Body of pancreas (tissue), 4 donors: ENCODE measurements around the gene GPX3. TPM values are rescaled to one million over a fixed set of nuclear protein-coding genes. Genes with fewer than 3 reads are reported as not detected.
A peak's percentile ranks its signal among the peaks of the same experiment; 100 is the strongest.

Source experiments
- ATAC-seq: fragments of 150-250 bp; one replicate; pipeline ENCODE4 v1.9.1; 2016
- DNase-seq, 4 donors: peaks; one replicate each; pipeline ENCODE4 v3.0.0-alpha.2; 2019
- H3K27ac ChIP-seq, 4 donors: fragments of 200-600 bp; sonication (generic); 1 replicate in 3 of 4; 2 replicates in 1 of 4; pipeline versions ENCODE4 v1.5.1 to v1.6.1; 2016 to 2019; ENCODE audit warnings: mild to moderate bottlenecking in 1 of 4, mixed read lengths in 1 of 4, moderate library complexity in 1 of 4
- H3K27me3 ChIP-seq, 2 donors: fragments of 200-600 bp; sonication (generic); one replicate each; pipeline ENCODE4 v1.6.0; 2016; ENCODE audit warnings: mild to moderate bottlenecking in 1 of 2
- H3K36me3 ChIP-seq, 2 donors: fragments of 200-600 bp; sonication (generic); replicated peaks in 1 of 2; 2 replicates each; pipeline ENCODE4 v1.5.1; 2016; ENCODE audit warnings: low read depth in 2 of 2; ENCODE audit not compliant: insufficient read depth in 1 of 2
- H3K4me1 ChIP-seq: fragments of 200-600 bp; sonication (generic); one replicate; pipeline ENCODE4 v1.6.0; 2016
- H3K4me3 ChIP-seq, 2 donors: fragments of 200-600 bp; sonication (generic); 1 replicate in 1 of 2; 2 replicates in 1 of 2; pipeline ENCODE4 v1.5.1; 2016 to 2019
- H3K9me3 ChIP-seq, 3 donors: fragments of 200-600 bp; sonication (generic); 1 replicate in 2 of 3; 2 replicates in 1 of 3; pipeline ENCODE4 v1.5.1; 2016
- POLR2A ChIP-seq, 3 donors: fragments of 450-650 bp; IDR thresholded peaks; one replicate each; pipeline ENCODE4 v1.6.1; 2016; ENCODE audit warnings: antibody characterized with exemption in 3 of 3, mild to moderate bottlenecking in 2 of 3
- WGBS, 2 donors: methylation state at CpG; one replicate each; pipeline ENCODE4 v1.1.5; 2017; 5-methylcytosine and 5-hydroxymethylcytosine counted together
- intact Hi-C: fragments of 100-400 bp; cut with DNase I; formaldehyde crosslinking; loops from one replicate; pipeline ENCODE4 v1.15.1; 2023
- total RNA-seq, 2 donors: library from RNA; depleted of rRNA; stranded (reverse); fragments of >200 nt; gene quantifications; one replicate each; pipeline ENCODE4 v1.1.0, GENCODE V29; 2016
- TF ChIP-seq, protein P1 (sequence below), 7 experiments: fragments of 450-650 bp in 4 of 7; fragments of 200-600 bp in 3 of 7; sonication (generic) in 3 of 7; IDR thresholded peaks; one replicate each; pipeline ENCODE4 v1.5.1; 2016 to 2019; ENCODE audit warnings: antibody characterized with exemption in 7 of 7

GPX3 gene
- total RNA-seq, 2 donors from 2014 or later, result 686 to 1,482 TPM

GRCh38 chr5:151055336-151055735 lies 34.9 kb downstream of the GPX3 start:
- no peak for ATAC-seq
- H3K36me3 ChIP-seq, result peaks cover 0 to 22% of the 10 kb centered on the region in 2 donors
- H3K27ac ChIP-seq, result peak overlapping the region in 1 of 4 donors; percentile 51
- no peak for DNase-seq
- peaks cover 22% of the 10 kb centered on the region for H3K4me1 ChIP-seq
- no peaks in the 10 kb centered on the region for H3K9me3 ChIP-seq
- intact Hi-C loops, result no loop called here
- H3K27me3 ChIP-seq, result no peaks in the 10 kb centered on the region
- TF ChIP-seq POLR2A (IDR thresholded peaks at IDR 0.05), result no peak
- TF ChIP-seq, protein P1, sequence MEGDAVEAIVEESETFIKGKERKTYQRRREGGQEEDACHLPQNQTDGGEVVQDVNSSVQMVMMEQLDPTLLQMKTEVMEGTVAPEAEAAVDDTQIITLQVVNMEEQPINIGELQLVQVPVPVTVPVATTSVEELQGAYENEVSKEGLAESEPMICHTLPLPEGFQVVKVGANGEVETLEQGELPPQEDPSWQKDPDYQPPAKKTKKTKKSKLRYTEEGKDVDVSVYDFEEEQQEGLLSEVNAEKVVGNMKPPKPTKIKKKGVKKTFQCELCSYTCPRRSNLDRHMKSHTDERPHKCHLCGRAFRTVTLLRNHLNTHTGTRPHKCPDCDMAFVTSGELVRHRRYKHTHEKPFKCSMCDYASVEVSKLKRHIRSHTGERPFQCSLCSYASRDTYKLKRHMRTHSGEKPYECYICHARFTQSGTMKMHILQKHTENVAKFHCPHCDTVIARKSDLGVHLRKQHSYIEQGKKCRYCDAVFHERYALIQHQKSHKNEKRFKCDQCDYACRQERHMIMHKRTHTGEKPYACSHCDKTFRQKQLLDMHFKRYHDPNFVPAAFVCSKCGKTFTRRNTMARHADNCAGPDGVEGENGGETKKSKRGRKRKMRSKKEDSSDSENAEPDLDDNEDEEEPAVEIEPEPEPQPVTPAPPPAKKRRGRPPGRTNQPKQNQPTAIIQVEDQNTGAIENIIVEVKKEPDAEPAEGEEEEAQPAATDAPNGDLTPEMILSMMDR (IDR thresholded peaks at IDR 0.05), result no peak
- H3K4me3 ChIP-seq, result no peak overlapping the region
- 72 to 74% methylated on average over 6 of the region's 6 CpGs for WGBS, 2 donors

DNA sequence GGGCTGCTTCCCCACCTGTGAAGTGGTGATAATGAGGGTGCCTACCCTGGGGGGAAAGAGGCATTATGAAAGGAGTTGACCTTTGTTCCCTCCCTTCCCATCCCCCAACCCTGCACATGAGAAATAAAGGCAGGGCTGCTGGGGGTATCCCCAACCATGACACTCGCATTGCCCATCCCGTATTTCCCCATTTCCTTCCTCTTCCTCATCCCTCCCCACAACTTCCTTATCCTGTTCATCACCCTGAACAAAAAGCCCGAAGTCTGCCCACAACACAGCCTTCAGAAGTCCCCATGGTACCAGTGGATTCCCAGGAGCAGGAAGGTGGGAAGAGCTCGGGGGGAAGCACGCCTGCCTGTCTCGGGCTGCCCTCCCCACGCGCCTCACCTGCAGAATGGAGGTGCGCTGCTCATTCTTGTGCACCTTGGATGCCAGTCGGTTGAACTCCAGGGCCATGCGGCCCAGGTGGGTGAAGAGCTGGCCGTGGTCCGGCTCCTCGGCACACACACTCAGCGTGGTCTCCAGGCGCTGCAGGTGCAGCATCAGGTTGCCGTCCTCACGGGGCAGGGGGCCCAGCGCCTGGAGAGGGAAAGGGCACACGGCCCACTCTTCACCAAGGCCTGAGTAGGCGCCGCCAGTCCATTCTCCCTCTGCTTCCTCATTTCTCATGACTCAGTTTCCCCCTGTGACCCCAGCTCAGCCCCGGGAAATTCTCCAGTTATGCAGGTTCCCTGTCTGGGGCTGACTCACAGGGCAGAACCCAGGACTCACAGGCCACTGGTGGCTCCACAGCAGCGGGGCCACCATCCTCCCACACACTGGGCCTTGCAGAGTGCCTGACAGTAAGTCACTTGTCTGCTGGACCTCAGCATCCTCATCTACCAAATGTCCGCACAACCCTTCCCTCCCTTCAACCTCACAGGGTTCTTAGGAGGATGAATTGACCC lies 36.3 kb downstream of the GPX3 start:
- Histone ChIP-seq H3K27ac (no peak overlapping the region), H3K4me3 (no peak overlapping the region), H3K27me3 (no peaks in the 10 kb centered on the region), H3K36me3 (peaks cover 3 to 17% of the 10 kb centered on the region in 2 donors), H3K9me3 (no peaks in the 10 kb centered on the region), H3K4me1 (peaks cover 26% of the 10 kb centered on the region)
- 88 to 96% methylated on average over 15 to 25 of the region's 25 CpGs for WGBS, 2 donors
- ATAC-seq, result no peak
- intact Hi-C loops, result no loop called here
- DNase-seq, result no peak
- TF ChIP-seq, protein P1 (IDR thresholded peaks at IDR 0.05), result no peak
- TF ChIP-seq POLR2A (IDR thresholded peaks at IDR 0.05), result no peak

GRCh38 chr5:151058301-151058700 lies 37.9 kb downstream of the GPX3 start:
- H3K27ac ChIP-seq, result no peak overlapping the region
- H3K4me3 ChIP-seq, result no peak overlapping the region
- intact Hi-C loops, result no loop called here
- no peaks in the 10 kb centered on the region for H3K9me3 ChIP-seq
- ATAC-seq (no peak), DNase-seq (no peak)
- no peaks in the 10 kb centered on the region for H3K27me3 ChIP-seq
- WGBS, 2 donors, result 75 to 91% methylated on average over 5 of the region's 5 CpGs
- peaks cover 28% of the 10 kb centered on the region for H3K4me1 ChIP-seq
- H3K36me3 ChIP-seq, result peaks cover 7 to 18% of the 10 kb centered on the region in 2 donors
- no peak for TF ChIP-seq POLR2A (IDR thresholded peaks at IDR 0.05)
- TF ChIP-seq, protein P1 (IDR thresholded peaks at IDR 0.05), result no peak

- Histone ChIP-seq H3K4me3 (no peak overlapping the region), H3K36me3 (peaks cover 7 to 15% of the 10 kb centered on the region in 2 donors), H3K4me1 (peaks cover 35% of the 10 kb centered on the region), H3K27me3 (no peaks in the 10 kb centered on the region), H3K9me3 (no peaks in the 10 kb centered on the region), H3K27ac (peak overlapping the region in 1 of 4 donors; percentile 65)
- no peak for TF ChIP-seq POLR2A (IDR thresholded peaks at IDR 0.05)
- TF ChIP-seq, protein P1 (IDR thresholded peaks at IDR 0.05), result no peak
- intact Hi-C loops, result no loop called here
- 84 to 86% methylated on average over 6 to 7 of the region's 7 CpGs for WGBS, 2 donors
- no peak for DNase-seq
- ATAC-seq, result no peak
Measured at GRCh38 chr5:151058891-151059489, 38.6 kb downstream of the GPX3 start.
